ENCODE measurements around the gene GSTA1.
"Not testable (repeated sequence)": the region's sequence is repeated elsewhere in the genome, so short reads cannot be mapped to it uniquely, and the experiment has no call there.

Gene GSTA1

GRCh38 chr6:52827073-52827783, 23.6 kb upstream of the GSTA1 start:
- H2BK15ac ChIP-seq (replicated peaks; ENCODE audit: low read depth); H3K9ac ChIP-seq (ENCODE audit: low read length); H3K4me3 ChIP-seq (ENCODE audit: low read length); H4K5ac ChIP-seq (ENCODE audit: low read length); H3K4ac ChIP-seq (ENCODE audit: low read depth, low read length); H3K36me3 ChIP-seq (ENCODE audit: control insufficient read depth, insufficient read depth, low read length); H3K56ac ChIP-seq (ENCODE audit: low read length); H3K79me1 ChIP-seq (ENCODE audit: low read length); DNase-seq; H3K4me1 ChIP-seq (ENCODE audit: control insufficient read depth, low read depth, low read length); H3K4me2 ChIP-seq (ENCODE audit: low read length); H3K27ac ChIP-seq (ENCODE audit: low read depth, low read length); H3K27me3 ChIP-seq (ENCODE audit: insufficient read depth, low read length, poor library complexity); H3K23ac ChIP-seq (ENCODE audit: low read length); H4K8ac ChIP-seq (ENCODE audit: low read depth, low read length); H2BK120ac ChIP-seq (ENCODE audit: low read depth, low read length); H3K18ac ChIP-seq (ENCODE audit: low read length); H2BK5ac ChIP-seq (ENCODE audit: low read length); H3K79me2 ChIP-seq (ENCODE audit: control insufficient read depth, insufficient read depth, low read length); H2AK5ac ChIP-seq (ENCODE audit: low read length): not testable (repeated sequence)
- WGBS (ENCODE audit: extremely low coverage, insufficient coverage, low lambda C conversion rate) = no CpG with 5 or more reads among the region's 1 CpG

GRCh38 chr6:52826513-52826912, 22.9 kb upstream of the GSTA1 start:
- Histone ChIP-seq H4K8ac (ENCODE audit: low read depth, low read length) (no peak overlapping the region), H3K4me2 (ENCODE audit: low read length) (no peak overlapping the region), H4K5ac (ENCODE audit: low read length) (no peak overlapping the region), H2AK5ac (ENCODE audit: low read length) (no peak overlapping the region), H3K4ac (ENCODE audit: low read depth, low read length) (no peak overlapping the region), H2BK120ac (ENCODE audit: low read depth, low read length) (no peak overlapping the region), H2BK5ac (ENCODE audit: low read length) (no peak overlapping the region), H3K23ac (ENCODE audit: low read length) (no peak overlapping the region), H2BK15ac (replicated peaks; ENCODE audit: low read depth) (no peak overlapping the region), H3K4me1 (ENCODE audit: control insufficient read depth, low read depth, low read length) (no peaks in the 10 kb centered on the region), H3K4me3 (ENCODE audit: low read length) (no peak overlapping the region), H3K9ac (ENCODE audit: low read length) (no peak overlapping the region), H3K36me3 (ENCODE audit: control insufficient read depth, insufficient read depth, low read length) (no peaks in the 10 kb centered on the region), H3K79me2 (ENCODE audit: control insufficient read depth, insufficient read depth, low read length) (no peaks in the 10 kb centered on the region), H3K27ac (ENCODE audit: low read depth, low read length) (no peak overlapping the region), H3K27me3 (ENCODE audit: insufficient read depth, low read length, poor library complexity) (no peaks in the 10 kb centered on the region), H3K79me1 (ENCODE audit: low read length) (no peaks in the 10 kb centered on the region), H3K56ac (ENCODE audit: low read length) (no peak overlapping the region), H3K18ac (ENCODE audit: low read length) (no peak overlapping the region)
- WGBS (ENCODE audit: extremely low coverage, insufficient coverage, low lambda C conversion rate) = no CpG with 5 or more reads among the region's 1 CpG
- no peak for DNase-seq

GRCh38 chr6:52825900-52826459, 22.4 kb upstream of the GSTA1 start:
- H3K79me2 ChIP-seq (ENCODE audit: control insufficient read depth, insufficient read depth, low read length); H3K27ac ChIP-seq (ENCODE audit: low read depth, low read length); H2AK5ac ChIP-seq (ENCODE audit: low read length); H2BK15ac ChIP-seq (replicated peaks; ENCODE audit: low read depth); H3K9ac ChIP-seq (ENCODE audit: low read length); H3K4me2 ChIP-seq (ENCODE audit: low read length); H2BK5ac ChIP-seq (ENCODE audit: low read length); H4K8ac ChIP-seq (ENCODE audit: low read depth, low read length); H3K4me3 ChIP-seq (ENCODE audit: low read length); DNase-seq; H3K36me3 ChIP-seq (ENCODE audit: control insufficient read depth, insufficient read depth, low read length); H3K79me1 ChIP-seq (ENCODE audit: low read length); H3K23ac ChIP-seq (ENCODE audit: low read length); H2BK120ac ChIP-seq (ENCODE audit: low read depth, low read length); H3K18ac ChIP-seq (ENCODE audit: low read length); H3K4ac ChIP-seq (ENCODE audit: low read depth, low read length); H3K27me3 ChIP-seq (ENCODE audit: insufficient read depth, low read length, poor library complexity); H3K4me1 ChIP-seq (ENCODE audit: control insufficient read depth, low read depth, low read length); H4K5ac ChIP-seq (ENCODE audit: low read length); H3K56ac ChIP-seq (ENCODE audit: low read length): not testable (repeated sequence)
- no CpG with 5 or more reads among the region's 4 CpGs for WGBS (ENCODE audit: extremely low coverage, insufficient coverage, low lambda C conversion rate)

GRCh38 chr6:52825270-52825793, 21.7 kb upstream of the GSTA1 start:
- H3K36me3 ChIP-seq (ENCODE audit: control insufficient read depth, insufficient read depth, low read length); H3K23ac ChIP-seq (ENCODE audit: low read length); H3K27ac ChIP-seq (ENCODE audit: low read depth, low read length); H3K18ac ChIP-seq (ENCODE audit: low read length); H3K4me2 ChIP-seq (ENCODE audit: low read length); H4K5ac ChIP-seq (ENCODE audit: low read length); H3K79me2 ChIP-seq (ENCODE audit: control insufficient read depth, insufficient read depth, low read length); H3K27me3 ChIP-seq (ENCODE audit: insufficient read depth, low read length, poor library complexity); H2BK5ac ChIP-seq (ENCODE audit: low read length); H3K4ac ChIP-seq (ENCODE audit: low read depth, low read length); H3K4me1 ChIP-seq (ENCODE audit: control insufficient read depth, low read depth, low read length); H2BK15ac ChIP-seq (replicated peaks; ENCODE audit: low read depth); H2BK120ac ChIP-seq (ENCODE audit: low read depth, low read length); H3K56ac ChIP-seq (ENCODE audit: low read length); H3K4me3 ChIP-seq (ENCODE audit: low read length); H2AK5ac ChIP-seq (ENCODE audit: low read length); H3K79me1 ChIP-seq (ENCODE audit: low read length); H4K8ac ChIP-seq (ENCODE audit: low read depth, low read length); H3K9ac ChIP-seq (ENCODE audit: low read length); DNase-seq: not testable (repeated sequence)
- WGBS (ENCODE audit: extremely low coverage, insufficient coverage, low lambda C conversion rate) = no CpG with 5 or more reads among the region's 25 CpGs

GRCh38 chr6:52821842-52822241, 18.2 kb upstream of the GSTA1 start:
- no CpG with 5 or more reads among the region's 1 CpG for WGBS (ENCODE audit: extremely low coverage, insufficient coverage, low lambda C conversion rate)
- H4K8ac ChIP-seq (ENCODE audit: low read depth, low read length) = no peak overlapping the region
- no peaks in the 10 kb centered on the region for H3K27me3 ChIP-seq (ENCODE audit: insufficient read depth, low read length, poor library complexity)
- H3K9ac ChIP-seq (ENCODE audit: low read length) = no peak overlapping the region
- no peak overlapping the region for H2BK5ac ChIP-seq (ENCODE audit: low read length)
- H3K79me1 ChIP-seq (ENCODE audit: low read length) = no peaks in the 10 kb centered on the region
- H3K18ac ChIP-seq (ENCODE audit: low read length) = no peak overlapping the region
- H3K27ac ChIP-seq (ENCODE audit: low read depth, low read length) = no peak overlapping the region
- no peak overlapping the region for H2AK5ac ChIP-seq (ENCODE audit: low read length)
- no peaks in the 10 kb centered on the region for H3K4me1 ChIP-seq (ENCODE audit: control insufficient read depth, low read depth, low read length)
- H2BK15ac ChIP-seq (replicated peaks; ENCODE audit: low read depth) = no peak overlapping the region
- no peaks in the 10 kb centered on the region for H3K79me2 ChIP-seq (ENCODE audit: control insufficient read depth, insufficient read depth, low read length)
- no peak overlapping the region for H3K4me2 ChIP-seq (ENCODE audit: low read length)
- no peak overlapping the region for H3K4me3 ChIP-seq (ENCODE audit: low read length)
- H3K4ac ChIP-seq (ENCODE audit: low read depth, low read length) = no peak overlapping the region
- H2BK120ac ChIP-seq (ENCODE audit: low read depth, low read length) = no peak overlapping the region
- no peak for DNase-seq
- H3K56ac ChIP-seq (ENCODE audit: low read length) = no peak overlapping the region
- no peaks in the 10 kb centered on the region for H3K36me3 ChIP-seq (ENCODE audit: control insufficient read depth, insufficient read depth, low read length)
- H3K23ac ChIP-seq (ENCODE audit: low read length) = no peak overlapping the region
- H4K5ac ChIP-seq (ENCODE audit: low read length) = no peak overlapping the region
